Gastrocnemius medialis (tissue), 4 donors: Measurements from ENCODE around the gene GRB2. TPM values are rescaled to one million over a fixed set of nuclear protein-coding genes. Genes with fewer than 3 reads are reported as not detected.

Experiments
- ATAC-seq, 2 donors: fragments of 150-250 bp; one replicate each; pipeline ENCODE4 v1.9.1; 2016
- DNase-seq, 2 donors: peaks; one replicate each; pipeline ENCODE4 v3.0.0-alpha.2; 2019
- H3K27ac ChIP-seq, 4 donors: fragments of 200-600 bp; sonication (generic); 1 replicate in 1 of 4; 2 replicates in 3 of 4; pipeline ENCODE4 v1.5.1; 2016 to 2018; ENCODE audit warnings: mild to moderate bottlenecking in 2 of 4, moderate library complexity in 1 of 4
- H3K27me3 ChIP-seq, 3 donors: fragments of 200-600 bp; sonication (generic) in 2 of 3; 1 replicate in 1 of 3; 2 replicates in 2 of 3; pipeline versions ENCODE4 v1.5.1 to v1.6.0; 2016 to 2019; ENCODE audit warnings: mild to moderate bottlenecking in 1 of 3, moderate library complexity in 1 of 3
- H3K36me3 ChIP-seq, 2 donors: fragments of 200-600 bp; sonication (generic) in 1 of 2; one replicate each; pipeline ENCODE4 v1.5.1; 2017 to 2018
- H3K4me1 ChIP-seq, 2 donors: fragments of 200-600 bp; sonication (generic) in 1 of 2; one replicate each; pipeline ENCODE4 v1.5.1; 2016 to 2017; ENCODE audit warnings: mild to moderate bottlenecking in 2 of 2
- H3K4me3 ChIP-seq, 4 donors: fragments of 200-600 bp; sonication (generic) in 3 of 4; 1 replicate in 1 of 4; 2 replicates in 3 of 4; pipeline ENCODE4 v1.5.1; 2016 to 2019; ENCODE audit warnings: mild to moderate bottlenecking in 2 of 4
- H3K9me3 ChIP-seq, 3 donors: fragments of 200-600 bp; sonication (generic) in 2 of 3; 1 replicate in 1 of 3; 2 replicates in 2 of 3; pipeline ENCODE4 v1.5.1; 2016 to 2019
- CTCF ChIP-seq, 5 experiments: fragments of 450-650 bp in 3 of 5; fragments of 200-600 bp in 2 of 5; sonication (generic) in 2 of 5; IDR thresholded peaks in 4 of 5; conservative IDR thresholded peaks in 1 of 5; 1 replicate in 4 of 5; 2 replicates in 1 of 5; pipeline ENCODE4 v1.5.1; 2016 to 2019; ENCODE audit warnings: antibody characterized with exemption in 5 of 5, mild to moderate bottlenecking in 3 of 5, moderate library complexity in 3 of 5
- POLR2A ChIP-seq, 2 donors: fragments of 450-650 bp; IDR thresholded peaks; one replicate each; pipeline ENCODE4 v1.6.1; 2017; ENCODE audit warnings: antibody characterized with exemption in 2 of 2, mild to moderate bottlenecking in 2 of 2, moderate library complexity in 2 of 2
- in situ Hi-C, 4 donors: fragments of 200-750 bp; cut with MboI; loops; one replicate each; pipeline versions ENCODE4 v1.15.0 to v1.8.0; 2017; ENCODE audit warnings: low sequenced_read_pairs in 4 of 4
- intact Hi-C: fragments of 100-400 bp; cut with DNase I; formaldehyde crosslinking; loops from one replicate; pipeline ENCODE4 v1.15.1; 2023; ENCODE audit warnings: low total_unique reads
- total RNA-seq, 4 donors: library from RNA; depleted of rRNA; stranded (reverse); fragments of >200 nt; gene quantifications; one replicate each; pipeline versions ENCODE4 v1.1.0 to v1.2.3, GENCODE V29; 2016

GRB2 gene
- total RNA-seq, 4 donors from 2014 or later: 41.7 to 88.5 (median 68.8) TPM

- TF ChIP-seq POLR2A (IDR thresholded peaks at IDR 0.05) (no peak), CTCF (IDR thresholded peaks at IDR 0.05 in 4 of 5, conservative IDR thresholded peaks at IDR 0.05 in 1 of 5) (no peak)
- in situ Hi-C loops: no loop called here
- H3K27ac ChIP-seq: no peak overlapping the region
- peaks cover 12 to 13% of the 10 kb centered on the region in 2 donors for H3K4me1 ChIP-seq
- no peaks in the 10 kb centered on the region for H3K27me3 ChIP-seq
- no peak for ATAC-seq
- no peak overlapping the region for H3K4me3 ChIP-seq
- no peaks in the 10 kb centered on the region for H3K9me3 ChIP-seq
- intact Hi-C loops: no loop called here
- no peaks in the 10 kb centered on the region for H3K36me3 ChIP-seq
- no peak for DNase-seq
Measured at GRCh38 chr17:75356260-75356937, 49.1 kb downstream of the GRB2 start.

GRCh38 chr17:75353176-75353575 is 52.3 kb downstream of the GRB2 start:
- Histone ChIP-seq H3K9me3 (no peaks in the 10 kb centered on the region), H3K36me3 (no peaks in the 10 kb centered on the region), H3K27ac (no peak overlapping the region), H3K4me3 (no peak overlapping the region), H3K27me3 (no peaks in the 10 kb centered on the region), H3K4me1 (peaks cover 5 to 20% of the 10 kb centered on the region in 2 donors)
- in situ Hi-C loops (no loop called here), intact Hi-C loops (no loop called here)
- DNase-seq (no peak), ATAC-seq (no peak)
- no peak for TF ChIP-seq POLR2A (IDR thresholded peaks at IDR 0.05)
- TF ChIP-seq CTCF (IDR thresholded peaks at IDR 0.05 in 4 of 5, conservative IDR thresholded peaks at IDR 0.05 in 1 of 5): no peak

- no peaks in the 10 kb centered on the region for H3K27me3 ChIP-seq
- intact Hi-C loops: no loop called here
- DNase-seq: no peak
- H3K4me1 ChIP-seq: peaks cover 5 to 26% of the 10 kb centered on the region in 2 donors
- no peak overlapping the region for H3K27ac ChIP-seq
- in situ Hi-C loops: no loop called here
- no peaks in the 10 kb centered on the region for H3K36me3 ChIP-seq
- no peaks in the 10 kb centered on the region for H3K9me3 ChIP-seq
- no peak overlapping the region for H3K4me3 ChIP-seq
- TF ChIP-seq POLR2A (IDR thresholded peaks at IDR 0.05): no peak
- TF ChIP-seq CTCF (IDR thresholded peaks at IDR 0.05 in 4 of 5, conservative IDR thresholded peaks at IDR 0.05 in 1 of 5): no peak
- ATAC-seq: no peak
Measured at GRCh38 chr17:75352079-75352569, 53.4 kb downstream of the GRB2 start.

GRCh38 chr17:75350706-75351105 is 54.8 kb downstream of the GRB2 start:
- ATAC-seq: no peak
- peaks cover 9 to 33% of the 10 kb centered on the region in 2 donors for H3K4me1 ChIP-seq

More at GRCh38 chr17:75350706-75351105, 54.8 kb downstream of the GRB2 start:
- in situ Hi-C loops: no loop called here
- no peak for DNase-seq
- intact Hi-C loops: no loop called here
- H3K9me3 ChIP-seq: no peaks in the 10 kb centered on the region
- no peak overlapping the region for H3K27ac ChIP-seq
- no peaks in the 10 kb centered on the region for H3K27me3 ChIP-seq
- H3K36me3 ChIP-seq: no peaks in the 10 kb centered on the region
- no peak overlapping the region for H3K4me3 ChIP-seq
- no peak for TF ChIP-seq POLR2A (IDR thresholded peaks at IDR 0.05)
- TF ChIP-seq CTCF (IDR thresholded peaks at IDR 0.05 in 4 of 5, conservative IDR thresholded peaks at IDR 0.05 in 1 of 5): no peak
